GM18951 (cell line): ENCODE results near the gene CETP.
"Not testable (repeated sequence)": the region's sequence is repeated elsewhere in the genome, so short reads cannot be mapped to it uniquely, and the experiment has no call there.

Experiments used
- POLR2A ChIP-seq: IDR thresholded peaks from 4 replicates; pipeline ENCODE4 v1.6.1; 2011; ENCODE audit warnings: mild to moderate bottlenecking; ENCODE audit not compliant: insufficient read length, insufficient read depth; ENCODE audit errors: extremely low read depth
- in situ Hi-C: fragments of 300-500 bp; cut with MboI; formaldehyde crosslinking; loops from one replicate; pipeline ENCODE4 v1.12.0; 2022; ENCODE audit warnings: low sequenced_read_pairs, mixed read lengths, inconsistent platforms; ENCODE audit not compliant: unreplicated experiment

CETP gene

GRCh38 chr16:56930486-56931270, 31.1 kb upstream of the CETP start:
- TF ChIP-seq POLR2A = no peak
- in situ Hi-C loops = no loop called here

- no peak for TF ChIP-seq POLR2A
- in situ Hi-C loops = no loop called here
Measured at GRCh38 chr16:56931271-56931891, 30.4 kb upstream of the CETP start.

- peak; percentile 99 for TF ChIP-seq POLR2A
Measured at GRCh38 chr16:56931892-56932720, 29.6 kb upstream of the CETP start, which contains the start of gene HERPUD1. TSS of gene HERPUD1 (plus strand) at chr16:56932142. CDS start at chr16:56932245, 103 bp downstream.

GRCh38 chr16:56932721-56933619, 28.8 kb upstream of the CETP start:
- TF ChIP-seq POLR2A = no peak
- in situ Hi-C loops = no loop called here

More at GRCh38 chr16:56931892-56932720, 29.6 kb upstream of the CETP start, which contains the start of gene HERPUD1:
- in situ Hi-C loops = no loop called here

GRCh38 chr16:56933828-56934598, 27.7 kb upstream of the CETP start:
- TF ChIP-seq POLR2A = no peak

GRCh38 chr16:56934599-56935145, 27.1 kb upstream of the CETP start:
- in situ Hi-C loops = not testable (repeated sequence)
- peak; percentile 23 for TF ChIP-seq POLR2A

More at GRCh38 chr16:56933828-56934598, 27.7 kb upstream of the CETP start:
- in situ Hi-C loops = no loop called here

GRCh38 chr16:56935201-56935600, 26.5 kb upstream of the CETP start:
- TF ChIP-seq POLR2A = no peak
- in situ Hi-C loops = no loop called here

GRCh38 chr16:56936491-56936890, 25.3 kb upstream of the CETP start:
- in situ Hi-C loops = no loop called here
- no peak for TF ChIP-seq POLR2A

- TF ChIP-seq POLR2A = no peak
- in situ Hi-C loops = no loop called here
Measured at GRCh38 chr16:56936950-56937349, 24.8 kb upstream of the CETP start.

GRCh38 chr16:56938664-56939513, 22.9 kb upstream of the CETP start:
- TF ChIP-seq POLR2A = peak; percentile 3
- in situ Hi-C loops = no loop called here

GRCh38 chr16:56939801-56940200, 21.9 kb upstream of the CETP start:
- no peak for TF ChIP-seq POLR2A
- in situ Hi-C loops = no loop called here
